Adipocyte (in vitro differentiated cells): ENCODE results near the gene WWC1.
A peak's percentile ranks its signal among the peaks of the same experiment; 100 is the strongest.
"Not testable (repeated sequence)": the region's sequence is repeated elsewhere in the genome, so short reads cannot be mapped to it uniquely, and the experiment has no call there.

Source experiments
- DNase-seq: peaks from one replicate; pipeline ENCODE4 v3.0.0-alpha.2; 2015; ENCODE audit warnings: low read depth
- H3K27me3 ChIP-seq: replicated peaks from 2 replicates; pipeline ENCODE4 v1.7.0; 2013; ENCODE audit warnings: mild to moderate bottlenecking, low read length, moderate library complexity; ENCODE audit not compliant: control insufficient read depth, insufficient read depth
- H3K36me3 ChIP-seq: 2 replicates; pipeline ENCODE4 v1.7.0; 2013; ENCODE audit warnings: low read length, mild to moderate bottlenecking, moderate library complexity; ENCODE audit not compliant: control insufficient read depth, insufficient read depth, severe bottlenecking
- H3K4me1 ChIP-seq: 2 replicates; pipeline ENCODE4 v1.7.0; 2013; ENCODE audit warnings: mild to moderate bottlenecking, low read length, moderate library complexity; ENCODE audit not compliant: control insufficient read depth, insufficient read depth
- H3K4me3 ChIP-seq: 2 replicates; pipeline ENCODE4 v1.7.0; 2013; ENCODE audit warnings: mild to moderate bottlenecking, low read length, moderate library complexity
- H3K9ac ChIP-seq: 2 replicates; pipeline ENCODE4 v1.7.0; 2013; ENCODE audit warnings: mild to moderate bottlenecking, low read length, moderate library complexity
- H3K9me3 ChIP-seq: 2 replicates; pipeline ENCODE4 v1.7.0; 2013; ENCODE audit warnings: mild to moderate bottlenecking, low read length, moderate library complexity; ENCODE audit not compliant: control insufficient read depth

The WWC1 gene

DNA sequence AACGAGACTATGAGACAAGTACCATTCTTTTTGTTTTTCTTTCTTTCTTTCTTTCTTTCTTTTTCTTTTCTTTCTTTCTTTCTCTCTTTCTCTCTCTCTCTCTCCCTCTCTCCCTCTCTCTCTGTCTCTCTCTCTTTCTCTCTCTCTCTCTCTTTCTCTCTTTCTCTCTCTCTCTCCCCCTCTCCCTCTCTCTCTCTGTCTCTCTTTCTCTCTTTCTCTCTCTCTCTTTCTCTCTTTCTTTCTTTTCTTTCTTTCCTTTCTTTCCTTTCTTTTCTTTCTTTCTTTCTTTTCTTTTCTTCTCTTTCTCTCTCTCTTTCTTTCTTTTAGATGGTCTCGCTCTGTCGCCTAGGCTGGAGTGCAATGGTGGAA lies 48.3 kb downstream of the WWC1 start:
- H3K27me3 ChIP-seq = not testable (repeated sequence)

DNA sequence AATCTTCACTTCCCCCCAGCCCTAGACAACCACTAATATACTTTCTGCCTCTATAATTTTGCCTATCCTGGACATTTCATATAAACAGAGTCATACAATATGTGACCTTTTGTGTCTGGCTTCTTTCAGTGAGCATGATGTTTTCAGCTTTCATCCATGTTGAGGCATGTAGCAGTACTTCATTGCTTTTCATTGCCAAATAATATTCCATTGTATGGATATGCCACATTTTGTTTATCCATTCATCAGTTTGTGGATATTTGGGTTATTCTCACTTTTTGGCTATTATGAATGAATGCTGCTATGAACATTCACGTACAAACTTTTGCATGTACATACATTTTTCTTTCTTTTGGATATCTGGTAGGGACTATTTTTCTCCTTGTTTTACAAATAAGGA lies 49.0 kb downstream of the WWC1 start:
- DNase-seq = no peak
- H3K27me3 ChIP-seq = no peaks in the 10 kb centered on the region
- H3K36me3 ChIP-seq = no peaks in the 10 kb centered on the region
- no peaks in the 10 kb centered on the region for H3K9me3 ChIP-seq
- no peak overlapping the region for H3K4me3 ChIP-seq
- H3K4me1 ChIP-seq = no peaks in the 10 kb centered on the region
- no peak overlapping the region for H3K9ac ChIP-seq

More for the DNA sequence above, 48.3 kb downstream of the WWC1 start:
- not testable (repeated sequence) for H3K36me3 ChIP-seq, H3K9ac ChIP-seq, H3K4me3 ChIP-seq, H3K4me1 ChIP-seq, H3K9me3 ChIP-seq, DNase-seq

DNA sequence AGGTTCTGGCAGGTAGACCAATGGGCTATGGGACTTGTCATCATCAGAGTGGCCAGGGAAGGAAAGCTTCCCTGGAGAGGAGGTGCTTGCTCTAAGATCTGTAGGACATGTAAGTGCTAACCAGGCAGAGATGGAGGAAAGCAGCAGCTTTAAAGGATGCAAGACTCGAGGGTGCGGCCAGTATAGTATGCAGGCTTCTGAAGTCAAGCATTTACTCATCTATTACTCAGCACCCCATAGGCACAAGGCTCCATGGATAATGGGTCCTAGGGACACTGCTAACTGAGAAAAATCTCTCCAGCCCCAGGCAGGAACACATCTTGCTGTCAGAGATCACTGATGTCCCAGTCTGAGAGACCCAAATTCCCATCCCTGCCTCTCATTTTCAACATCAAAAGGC lies 49.7 kb downstream of the WWC1 start:
- no peaks in the 10 kb centered on the region for H3K4me1 ChIP-seq
- H3K9me3 ChIP-seq = no peaks in the 10 kb centered on the region
- H3K36me3 ChIP-seq = no peaks in the 10 kb centered on the region
- no peak overlapping the region for H3K4me3 ChIP-seq
- no peaks in the 10 kb centered on the region for H3K27me3 ChIP-seq
- DNase-seq = no peak
- H3K9ac ChIP-seq = no peak overlapping the region

DNA sequence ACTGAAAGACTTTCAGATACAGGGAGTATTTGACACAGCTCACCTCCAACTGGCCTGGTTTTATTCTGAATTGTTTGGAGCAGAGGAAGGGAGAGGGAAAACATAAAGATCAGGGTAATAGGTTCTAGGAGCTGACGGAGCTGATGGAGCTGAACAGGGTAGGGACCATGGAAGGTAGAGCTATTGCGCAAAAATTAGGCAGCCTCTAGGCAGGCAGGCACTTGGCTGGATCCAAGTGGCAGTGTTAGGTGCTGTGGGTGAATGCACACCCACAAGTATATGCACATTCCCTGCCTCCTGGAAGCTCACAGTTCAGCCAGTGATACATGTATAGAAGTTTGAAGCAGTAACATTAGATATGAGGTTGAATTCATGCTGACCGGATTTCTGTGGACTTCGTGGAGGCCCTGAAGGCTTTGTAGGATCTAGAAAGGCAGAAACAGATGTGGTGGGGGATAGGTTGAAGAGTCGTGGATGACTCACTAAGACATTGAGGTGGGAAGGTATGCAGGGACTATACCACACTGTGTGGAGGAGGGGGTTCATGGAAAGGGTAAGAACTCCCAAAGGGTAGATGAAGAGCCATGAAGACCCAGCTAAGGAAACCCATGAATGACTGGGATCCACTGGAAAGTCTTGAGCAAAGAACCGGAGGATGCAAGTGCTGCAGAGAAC lies 50.8 kb downstream of the WWC1 start:
- Histone ChIP-seq H3K27me3 (no peaks in the 10 kb centered on the region), H3K9ac (no peak overlapping the region), H3K4me1 (no peaks in the 10 kb centered on the region), H3K9me3 (no peaks in the 10 kb centered on the region), H3K36me3 (no peaks in the 10 kb centered on the region), H3K4me3 (no peak overlapping the region)
- DNase-seq = no peak

DNA sequence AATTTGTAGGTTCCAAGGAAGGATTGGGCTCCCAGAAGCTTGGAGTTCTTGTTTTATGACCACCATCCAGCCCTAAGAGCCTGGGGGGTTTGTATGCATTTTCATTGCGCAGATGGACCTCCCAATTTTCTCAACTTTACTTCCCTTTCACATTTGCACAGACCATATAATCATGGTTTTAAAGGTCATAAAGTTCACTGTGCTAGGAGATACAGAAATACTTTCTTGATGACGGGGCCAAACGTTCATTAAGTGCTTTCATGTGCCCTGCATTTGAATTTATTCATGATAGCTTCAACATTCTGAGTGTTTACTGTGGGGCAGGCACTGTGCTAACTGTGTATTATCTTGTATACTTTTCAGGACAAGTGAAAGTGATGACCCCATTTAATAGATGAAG lies 51.5 kb downstream of the WWC1 start:
- Histone ChIP-seq H3K4me3 (no peak overlapping the region), H3K27me3 (no peaks in the 10 kb centered on the region), H3K4me1 (no peaks in the 10 kb centered on the region), H3K9ac (no peak overlapping the region), H3K36me3 (no peaks in the 10 kb centered on the region), H3K9me3 (no peaks in the 10 kb centered on the region)
- no peak for DNase-seq

DNA sequence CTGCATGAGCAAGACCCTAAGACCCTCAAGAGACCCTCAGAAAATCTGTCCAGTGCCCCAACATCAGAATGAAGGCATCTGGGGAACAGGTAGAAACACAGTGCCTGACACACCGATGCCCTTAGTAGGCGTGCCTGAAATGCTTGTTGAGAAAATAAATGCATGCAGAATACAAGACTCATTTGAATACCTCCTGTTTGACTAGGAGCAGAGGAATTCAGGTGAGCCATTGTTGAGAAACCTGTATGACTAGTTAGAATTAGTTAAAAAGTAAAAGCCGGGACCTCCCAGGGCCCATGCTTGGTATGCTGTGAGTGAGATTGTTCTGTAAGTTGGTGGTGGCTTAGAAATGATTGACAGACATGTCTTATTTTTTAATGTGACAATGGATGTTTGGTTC lies 55.0 kb downstream of the WWC1 start:
- Histone ChIP-seq H3K36me3 (no peaks in the 10 kb centered on the region), H3K4me3 (no peak overlapping the region), H3K9ac (no peak overlapping the region), H3K27me3 (no peaks in the 10 kb centered on the region), H3K9me3 (no peaks in the 10 kb centered on the region), H3K4me1 (no peaks in the 10 kb centered on the region)
- no peak for DNase-seq

DNA sequence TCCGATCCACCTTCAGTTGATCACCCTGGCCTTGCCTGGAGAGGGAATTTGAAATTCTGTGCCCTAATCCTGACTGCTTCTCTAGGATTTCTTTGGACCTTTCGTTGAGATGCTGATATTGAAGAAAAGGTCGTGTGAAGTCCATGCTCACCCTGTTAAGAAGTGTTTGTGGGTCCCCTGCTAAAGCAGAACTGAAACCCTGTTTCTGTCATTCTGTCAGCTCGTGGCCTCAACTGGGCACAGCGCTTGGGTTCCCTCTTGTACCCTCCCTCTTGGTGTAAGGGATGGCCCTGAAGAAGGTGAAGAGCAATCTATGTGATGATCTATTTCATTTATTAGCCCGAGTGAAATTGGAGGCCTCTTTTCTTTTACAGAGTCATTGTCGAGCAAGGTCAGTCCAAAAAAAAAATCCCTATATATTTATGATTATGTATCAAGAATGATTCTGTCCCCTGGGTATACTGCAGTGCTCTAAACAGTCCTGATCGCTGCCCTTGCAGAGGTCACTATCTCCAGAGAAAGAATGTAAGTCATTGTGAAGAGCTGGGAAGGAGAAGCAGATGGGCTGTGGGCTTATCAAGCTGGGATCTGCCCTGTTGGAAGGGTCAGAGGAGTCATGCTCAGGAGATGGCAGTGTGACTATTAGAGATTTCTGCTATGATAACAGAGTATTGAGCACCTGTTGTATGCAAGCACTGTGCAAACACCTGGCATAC lies 56.1 kb downstream of the WWC1 start:
- Histone ChIP-seq H3K9ac (no peak overlapping the region), H3K36me3 (no peaks in the 10 kb centered on the region), H3K27me3 (no peaks in the 10 kb centered on the region), H3K9me3 (no peaks in the 10 kb centered on the region), H3K4me1 (no peaks in the 10 kb centered on the region), H3K4me3 (no peak overlapping the region)
- no peak for DNase-seq

DNA sequence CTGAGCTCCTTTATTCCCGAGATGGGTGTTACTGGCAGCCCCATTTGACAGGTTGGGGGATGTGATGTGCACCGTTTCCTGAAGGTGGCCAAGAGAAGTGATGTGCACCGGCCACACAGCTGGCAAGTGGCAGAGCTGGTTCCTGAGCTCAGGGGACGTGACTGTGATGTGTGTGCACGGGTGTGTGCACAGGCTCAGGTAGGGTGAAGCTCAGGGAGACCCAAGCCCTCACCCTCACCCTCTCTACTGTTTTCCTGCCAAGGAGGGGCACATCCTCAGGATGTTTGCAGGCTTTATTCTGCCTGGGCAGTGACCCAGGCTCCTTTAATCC lies 56.6 kb downstream of the WWC1 start:
- no peak overlapping the region for H3K4me3 ChIP-seq
- DNase-seq = no peak
- H3K36me3 ChIP-seq = no peaks in the 10 kb centered on the region
- no peaks in the 10 kb centered on the region for H3K27me3 ChIP-seq
- no peak overlapping the region for H3K9ac ChIP-seq
- peaks cover 2% of the 10 kb centered on the region for H3K4me1 ChIP-seq
- H3K9me3 ChIP-seq = no peaks in the 10 kb centered on the region

DNA sequence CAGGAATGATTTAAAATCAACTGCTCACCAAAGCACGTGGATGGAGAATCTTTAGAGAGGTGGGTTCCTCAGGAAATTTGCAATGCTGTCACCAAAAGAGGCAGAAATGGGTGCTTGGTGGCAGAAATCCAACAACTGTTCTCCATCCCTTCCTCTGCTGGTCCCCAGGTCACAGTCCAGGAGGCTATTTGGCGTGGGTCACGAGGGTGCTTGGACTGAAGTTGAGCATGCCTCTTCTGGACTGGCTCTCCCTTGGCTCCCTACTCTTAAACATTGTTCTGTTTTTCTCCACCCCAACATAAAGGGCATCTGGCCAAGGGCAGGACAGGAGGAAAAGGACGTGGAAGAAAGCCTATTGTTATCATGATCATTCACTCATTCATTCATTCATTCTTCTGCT lies 58.9 kb downstream of the WWC1 start:
- Histone ChIP-seq H3K4me1 (peaks cover 21% of the 10 kb centered on the region), H3K9ac (no peak overlapping the region), H3K4me3 (no peak overlapping the region), H3K9me3 (no peaks in the 10 kb centered on the region), H3K36me3 (no peaks in the 10 kb centered on the region), H3K27me3 (no peaks in the 10 kb centered on the region)
- no peak for DNase-seq

DNA sequence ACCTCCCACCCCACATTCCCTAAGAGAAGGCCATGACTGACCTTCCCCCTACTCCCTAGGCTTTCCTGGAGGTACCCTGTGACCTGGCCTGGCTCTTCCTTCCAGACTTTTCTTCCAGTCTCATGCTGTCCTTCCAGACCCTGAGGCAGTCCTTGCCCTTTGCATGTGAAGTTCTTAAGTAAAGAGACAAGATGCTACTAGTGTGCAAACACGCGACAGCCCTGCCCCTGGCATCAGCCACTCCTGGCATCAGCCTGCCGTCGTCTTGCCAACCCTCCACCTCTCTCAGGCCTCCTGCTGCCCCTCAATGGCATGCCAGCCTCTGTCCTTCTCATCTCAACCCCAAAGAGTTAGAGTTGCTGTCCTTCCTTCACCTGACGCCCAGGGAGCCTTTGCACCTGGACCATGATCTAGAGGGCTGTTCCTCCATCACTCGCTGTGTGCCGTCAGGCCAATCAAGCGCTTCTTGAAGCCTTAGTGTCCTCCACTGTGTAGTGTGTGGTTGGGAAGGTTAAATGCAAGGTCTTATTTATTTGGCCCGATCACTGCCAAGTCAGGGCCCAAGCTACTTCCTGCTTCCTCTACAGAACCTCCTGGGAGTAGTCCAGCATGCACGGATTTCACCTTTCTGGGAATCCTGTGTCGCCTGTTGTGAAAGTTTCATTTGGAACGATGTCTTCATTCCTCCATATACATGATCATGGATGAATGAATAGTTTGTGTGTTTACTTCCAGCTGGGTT lies 61.9 kb downstream of the WWC1 start:
- peaks cover 21% of the 10 kb centered on the region for H3K4me1 ChIP-seq
- H3K36me3 ChIP-seq = no peaks in the 10 kb centered on the region
- H3K4me3 ChIP-seq = no peak overlapping the region
- H3K9ac ChIP-seq = peak overlapping the region; percentile 30
- H3K9me3 ChIP-seq = no peaks in the 10 kb centered on the region
- DNase-seq = no peak
- no peaks in the 10 kb centered on the region for H3K27me3 ChIP-seq

DNA sequence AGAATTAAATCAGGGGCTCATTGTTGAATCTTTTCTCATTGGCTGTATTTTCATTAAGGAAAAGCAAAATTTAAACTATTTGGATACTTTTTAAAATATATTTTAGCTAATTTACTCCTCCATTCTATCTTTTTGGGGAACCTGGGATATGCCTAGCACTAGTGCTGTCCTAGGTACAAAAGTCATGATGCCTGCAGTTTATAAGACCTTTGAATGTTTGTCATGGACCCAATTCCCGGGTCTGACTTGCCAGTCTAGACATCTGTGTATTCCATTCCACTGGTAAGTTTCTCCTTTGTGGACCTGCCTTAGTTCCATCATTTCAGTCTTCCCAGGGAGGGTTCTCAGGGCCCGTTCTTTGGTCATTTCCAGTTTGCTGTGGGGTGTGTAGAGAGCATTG lies 63.0 kb downstream of the WWC1 start:
- DNase-seq = no peak
- Histone ChIP-seq H3K9ac (peak overlapping the region; percentile 31), H3K4me3 (no peak overlapping the region), H3K4me1 (peaks cover 21% of the 10 kb centered on the region), H3K27me3 (no peaks in the 10 kb centered on the region), H3K36me3 (no peaks in the 10 kb centered on the region), H3K9me3 (no peaks in the 10 kb centered on the region)
